ENCODE measurements around the gene SYNJ2.

The SYNJ2 gene

GRCh38 chr6:158006821-158007570 lies 25.3 kb downstream of the SYNJ2 start:
- in situ Hi-C loops (cut with HindIII; ENCODE audit: low pct_unique_long_range_greater_than_20kb, low sequenced_read_pairs): no loop called here
- TF ChIP-seq JUND (IDR thresholded peaks at IDR 0.05; ENCODE audit: low read depth): no peak
- no peak for DNase-seq (ENCODE audit: low read depth in 1 of 2, low spot score in 1 of 2)

GRCh38 chr6:158008864-158009113 lies 27.1 kb downstream of the SYNJ2 start:
- DNase-seq (ENCODE audit: low read depth in 1 of 2, low spot score in 1 of 2): no peak
- no peak for TF ChIP-seq JUND (IDR thresholded peaks at IDR 0.05; ENCODE audit: low read depth)
- in situ Hi-C loops (cut with HindIII; ENCODE audit: low pct_unique_long_range_greater_than_20kb, low sequenced_read_pairs): no loop called here

- no peak for DNase-seq (ENCODE audit: low read depth in 1 of 2, low spot score in 1 of 2)
- no peak for TF ChIP-seq JUND (IDR thresholded peaks at IDR 0.05; ENCODE audit: low read depth)
- in situ Hi-C loops (cut with HindIII; ENCODE audit: low pct_unique_long_range_greater_than_20kb, low sequenced_read_pairs): no loop called here
These were observed 27.6 kb downstream of the SYNJ2 start for GRCh38 chr6:158009114-158009891.

- no peak for DNase-seq (ENCODE audit: low read depth in 1 of 2, low spot score in 1 of 2)
- in situ Hi-C loops (cut with HindIII; ENCODE audit: low pct_unique_long_range_greater_than_20kb, low sequenced_read_pairs): no loop called here
- TF ChIP-seq JUND (IDR thresholded peaks at IDR 0.05; ENCODE audit: low read depth): no peak
These were observed 28.4 kb downstream of the SYNJ2 start for GRCh38 chr6:158009935-158010585.

- in situ Hi-C loops (cut with HindIII; ENCODE audit: low pct_unique_long_range_greater_than_20kb, low sequenced_read_pairs): no loop called here
- TF ChIP-seq JUND (IDR thresholded peaks at IDR 0.05; ENCODE audit: low read depth): no peak
- DNase-seq (ENCODE audit: low read depth in 1 of 2, low spot score in 1 of 2): no peak
These were observed 29.2 kb downstream of the SYNJ2 start for GRCh38 chr6:158010591-158011477.

- no peak for DNase-seq (ENCODE audit: low read depth in 1 of 2, low spot score in 1 of 2)
- TF ChIP-seq JUND (IDR thresholded peaks at IDR 0.05; ENCODE audit: low read depth): no peak
- in situ Hi-C loops (cut with HindIII; ENCODE audit: low pct_unique_long_range_greater_than_20kb, low sequenced_read_pairs): no loop called here
These were observed 29.8 kb downstream of the SYNJ2 start for GRCh38 chr6:158011478-158011920.

GRCh38 chr6:158011980-158012566 lies 30.4 kb downstream of the SYNJ2 start:
- no peak for TF ChIP-seq JUND (IDR thresholded peaks at IDR 0.05; ENCODE audit: low read depth)
- no peak for DNase-seq (ENCODE audit: low read depth in 1 of 2, low spot score in 1 of 2)
- in situ Hi-C loops (cut with HindIII; ENCODE audit: low pct_unique_long_range_greater_than_20kb, low sequenced_read_pairs): no loop called here

- no peak for TF ChIP-seq JUND (IDR thresholded peaks at IDR 0.05; ENCODE audit: low read depth)
- no peak for DNase-seq (ENCODE audit: low read depth in 1 of 2, low spot score in 1 of 2)
- in situ Hi-C loops (cut with HindIII; ENCODE audit: low pct_unique_long_range_greater_than_20kb, low sequenced_read_pairs): no loop called here
These were observed 32.3 kb downstream of the SYNJ2 start for GRCh38 chr6:158013904-158014504.

- TF ChIP-seq JUND (IDR thresholded peaks at IDR 0.05; ENCODE audit: low read depth): no peak
- in situ Hi-C loops (cut with HindIII; ENCODE audit: low pct_unique_long_range_greater_than_20kb, low sequenced_read_pairs): no loop called here
- DNase-seq (ENCODE audit: low read depth in 1 of 2, low spot score in 1 of 2): no peak
These were observed 33.0 kb downstream of the SYNJ2 start for GRCh38 chr6:158014505-158015187.

GRCh38 chr6:158015188-158015506 lies 33.5 kb downstream of the SYNJ2 start:
- DNase-seq (ENCODE audit: low read depth in 1 of 2, low spot score in 1 of 2): no peak
- no peak for TF ChIP-seq JUND (IDR thresholded peaks at IDR 0.05; ENCODE audit: low read depth)
- in situ Hi-C loops (cut with HindIII; ENCODE audit: low pct_unique_long_range_greater_than_20kb, low sequenced_read_pairs): no loop called here

- in situ Hi-C loops (cut with HindIII; ENCODE audit: low pct_unique_long_range_greater_than_20kb, low sequenced_read_pairs): no loop called here
- no peak for DNase-seq (ENCODE audit: low read depth in 1 of 2, low spot score in 1 of 2)
- no peak for TF ChIP-seq JUND (IDR thresholded peaks at IDR 0.05; ENCODE audit: low read depth)
These were observed 35.1 kb downstream of the SYNJ2 start for GRCh38 chr6:158016571-158017383.
